NCI-H2227 treated with DMSO at 0.1 percent for 48 hours (cell line): ENCODE measurements around the gene OR6B3.
A peak's percentile ranks its signal among the peaks of the same experiment; 100 is the strongest.
"Not testable (repeated sequence)": the region's sequence is repeated elsewhere in the genome, so short reads cannot be mapped to it uniquely, and the experiment has no call there.

Experiments
- DNase-seq: peaks from one replicate; lab custom pipeline; 2025; lab: John Stamatoyannopoulos, UW

Gene OR6B3

DNA sequence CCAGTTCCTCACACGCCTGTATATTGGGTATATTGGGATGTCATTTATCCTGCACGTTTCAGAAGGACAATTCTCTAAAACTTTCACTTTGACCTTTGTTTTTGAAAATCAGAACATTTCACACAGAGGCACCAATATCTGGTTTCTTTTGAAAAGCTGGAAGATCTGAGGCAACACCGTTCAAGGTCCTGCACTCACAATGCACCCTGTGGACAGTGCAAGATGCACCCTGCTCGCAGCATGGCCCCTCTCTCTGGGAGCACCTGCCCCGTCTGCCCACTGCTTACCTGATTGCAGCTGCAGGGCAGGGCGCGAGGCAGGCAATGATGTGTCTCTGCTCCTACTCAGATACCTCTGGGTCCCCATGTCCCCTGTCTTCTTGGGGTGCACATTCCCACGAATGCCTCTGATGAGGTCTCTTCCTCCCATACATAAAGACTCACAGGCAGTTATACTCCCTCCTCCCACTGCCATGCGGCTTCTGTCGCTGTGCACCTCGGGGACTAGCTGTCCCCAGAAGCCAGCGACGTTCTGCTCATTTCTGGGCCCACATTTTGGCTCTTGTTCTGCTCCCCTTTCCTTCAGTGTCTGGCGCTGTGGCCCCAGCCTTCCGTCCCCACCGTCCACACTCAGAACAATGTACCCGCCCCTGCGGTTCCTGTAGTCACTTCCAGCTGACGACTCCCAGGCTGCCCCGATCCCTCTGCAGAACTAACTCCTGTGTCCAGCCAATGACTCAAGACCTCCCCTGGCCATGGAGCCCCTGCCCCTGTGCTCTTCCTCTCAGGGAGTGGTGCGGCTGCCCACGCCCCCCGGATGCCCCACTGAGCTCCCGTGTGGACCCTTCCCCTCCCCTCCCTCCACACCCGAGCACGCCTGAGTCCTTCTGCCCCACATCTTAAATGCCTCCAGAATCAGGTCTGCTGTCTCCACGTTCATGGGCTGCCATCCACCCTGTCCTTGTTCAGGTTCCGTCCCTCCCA lies at the start of gene OR6B3:
Gene OR6B3 (minus strand): TSS at position 349 of the 983 bp plus-strand sequence.
- no peak for DNase-seq

DNA sequence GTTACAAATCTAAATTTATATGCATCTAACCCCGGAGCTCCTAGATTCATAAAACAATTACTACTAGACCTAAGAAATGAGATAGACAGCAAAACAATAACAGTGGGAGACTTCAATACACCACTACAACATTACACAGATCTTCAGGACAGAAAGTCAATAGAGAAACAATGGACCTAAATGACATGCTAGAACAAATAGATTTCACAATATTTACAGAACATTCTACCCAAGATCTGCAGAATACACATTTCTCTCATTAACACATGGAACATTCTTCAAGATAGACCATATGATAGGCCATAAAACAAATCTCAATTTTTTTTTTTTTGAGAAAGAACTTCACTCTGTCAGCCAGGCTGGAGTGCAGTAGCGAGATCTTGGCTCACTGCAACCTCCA lies 45.0 kb upstream of the OR6B3 start:
- no peak for DNase-seq

DNA sequence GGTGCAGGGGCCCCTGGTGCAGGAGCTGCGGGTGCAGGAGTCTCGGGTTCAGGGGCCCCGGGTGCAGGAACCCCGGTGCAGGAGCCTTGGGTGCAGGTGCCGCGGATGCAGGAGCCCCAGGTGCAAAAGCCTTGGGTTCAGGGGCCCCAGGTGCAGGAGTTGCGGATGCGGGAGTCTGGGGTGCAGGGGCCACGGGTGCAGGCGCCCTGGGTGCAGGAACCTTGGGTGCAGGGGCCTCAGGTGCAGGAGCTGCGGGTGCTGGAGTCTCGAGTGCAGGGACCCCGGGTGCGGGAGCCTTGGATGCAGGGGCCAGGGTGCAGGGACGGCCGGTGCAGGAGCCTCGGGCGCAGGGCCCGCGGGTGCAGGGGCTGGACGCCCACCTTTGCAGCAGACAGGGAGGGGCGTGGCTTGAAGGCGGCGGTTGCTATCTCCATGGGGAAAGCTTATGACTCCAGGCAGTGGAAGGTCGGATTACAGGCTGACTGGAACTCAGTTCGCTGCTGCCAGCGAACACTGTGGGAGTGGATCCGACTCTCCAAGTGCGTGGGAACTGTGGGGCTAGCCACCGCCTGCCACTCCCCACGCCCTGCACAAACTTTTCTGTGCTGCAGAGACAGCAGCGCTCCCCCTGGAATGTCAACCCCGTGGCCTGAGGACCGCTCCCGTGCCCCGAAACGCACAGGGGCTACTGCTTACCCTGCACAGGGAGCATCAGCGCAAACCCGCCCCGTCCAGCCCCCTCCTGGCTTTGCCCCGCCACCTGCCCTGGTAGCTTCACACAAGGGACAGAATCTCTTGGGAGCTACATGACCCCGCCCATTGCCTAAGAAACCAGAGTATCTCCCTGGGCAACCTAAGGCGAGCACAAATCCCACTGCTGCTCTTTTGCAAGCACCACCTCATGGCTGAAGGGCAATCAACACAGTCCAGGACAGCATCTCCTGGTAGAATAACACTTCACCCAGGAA lies 42.5 kb upstream of the OR6B3 start:
- no peak for DNase-seq

DNA sequence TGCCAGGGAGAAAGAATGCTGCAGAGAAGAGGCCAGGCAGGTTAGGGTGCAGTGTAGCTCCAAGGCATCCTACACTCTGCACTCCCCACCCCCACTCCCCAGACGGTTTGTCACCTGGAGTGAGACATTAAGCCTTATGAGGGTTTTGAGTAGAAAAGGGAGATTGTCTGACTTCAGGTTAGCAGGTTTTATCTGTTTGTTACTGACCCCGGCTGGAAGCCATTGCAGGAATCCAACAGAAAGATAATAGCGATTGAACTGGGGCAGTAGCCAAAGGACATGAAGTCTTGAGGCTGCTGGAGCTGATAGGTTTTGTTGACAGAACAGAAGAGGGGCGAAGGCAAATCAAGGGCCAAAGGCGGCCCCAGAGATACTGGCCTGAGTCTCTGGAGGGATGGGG lies 36.0 kb upstream of the OR6B3 start:
- DNase-seq, result no peak

DNA sequence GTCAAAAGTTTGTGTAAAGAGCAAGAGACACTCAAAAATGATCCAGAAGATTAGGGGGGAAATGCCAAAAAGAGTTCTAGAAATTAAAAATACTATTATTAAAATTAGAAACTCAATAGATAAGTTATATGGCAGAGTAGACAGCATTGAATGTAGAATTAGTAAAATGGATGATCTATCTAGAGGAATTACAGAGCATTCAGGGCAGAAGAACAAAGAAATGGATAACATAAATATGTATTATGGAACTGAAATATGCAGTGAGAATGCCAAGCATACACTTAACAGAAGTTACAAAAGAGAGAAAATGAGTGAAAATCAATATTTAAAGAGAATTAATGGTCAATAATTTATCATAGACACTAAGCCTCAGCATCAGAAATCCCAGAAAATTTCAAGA lies 33.2 kb upstream of the OR6B3 start:
- no peak for DNase-seq

DNA sequence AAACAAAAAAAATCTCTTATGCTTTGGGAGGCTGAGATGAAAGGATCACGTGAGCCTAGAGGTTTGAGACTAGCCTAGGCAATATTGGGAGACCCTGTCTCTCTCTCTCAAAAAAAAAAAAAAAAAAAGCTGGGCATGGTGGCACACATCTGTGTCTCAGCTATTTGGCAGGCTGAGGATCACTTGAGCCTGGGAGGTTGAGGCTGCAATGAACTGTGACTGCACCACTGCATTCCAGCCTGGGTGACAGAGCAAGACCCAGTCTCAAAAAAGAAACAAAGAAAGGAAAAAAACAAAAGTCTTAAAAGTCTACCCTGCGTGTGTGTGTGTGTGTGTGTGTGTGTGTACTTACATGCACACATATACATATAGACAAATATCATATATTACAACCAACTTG lies 25.3 kb upstream of the OR6B3 start:
- no peak for DNase-seq

DNA sequence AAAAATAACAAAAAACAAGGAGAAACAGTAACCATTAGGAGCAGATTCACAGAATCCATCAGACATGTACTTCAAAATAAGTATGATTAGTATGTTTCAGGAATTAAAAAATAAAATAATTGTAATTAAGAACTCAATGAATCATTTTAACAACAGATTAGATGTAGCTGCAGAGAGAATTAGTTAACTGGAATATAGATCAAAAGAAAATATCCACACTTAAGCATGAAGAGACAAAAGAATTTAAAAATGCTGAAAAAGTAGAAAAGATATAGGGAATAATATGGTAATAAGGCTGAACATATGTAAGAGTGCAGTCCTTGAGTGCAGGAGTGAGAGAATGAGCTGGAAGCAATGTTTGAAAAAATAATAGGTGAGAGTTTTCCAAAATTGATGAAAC lies 24.1 kb upstream of the OR6B3 start:
- DNase-seq, result no peak

DNA sequence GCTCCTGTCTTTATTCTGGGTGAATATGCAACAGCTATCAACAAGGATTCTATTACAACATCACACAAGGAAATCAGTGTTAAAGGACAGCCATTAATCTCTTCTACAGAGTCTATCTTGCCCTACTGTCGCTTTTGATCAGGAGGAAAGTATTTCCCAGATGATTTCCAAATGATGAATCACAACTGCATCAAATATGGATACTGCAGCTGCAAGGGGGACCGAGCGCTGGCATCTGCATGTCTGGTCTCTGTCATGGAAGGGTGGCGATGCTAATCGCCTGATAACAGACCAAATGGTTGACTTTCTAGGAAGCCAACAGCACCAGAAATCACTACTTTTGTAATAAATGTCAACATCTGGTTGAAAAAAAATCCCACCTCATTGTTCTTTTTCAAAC lies 21.2 kb upstream of the OR6B3 start:
- no peak for DNase-seq

DNA sequence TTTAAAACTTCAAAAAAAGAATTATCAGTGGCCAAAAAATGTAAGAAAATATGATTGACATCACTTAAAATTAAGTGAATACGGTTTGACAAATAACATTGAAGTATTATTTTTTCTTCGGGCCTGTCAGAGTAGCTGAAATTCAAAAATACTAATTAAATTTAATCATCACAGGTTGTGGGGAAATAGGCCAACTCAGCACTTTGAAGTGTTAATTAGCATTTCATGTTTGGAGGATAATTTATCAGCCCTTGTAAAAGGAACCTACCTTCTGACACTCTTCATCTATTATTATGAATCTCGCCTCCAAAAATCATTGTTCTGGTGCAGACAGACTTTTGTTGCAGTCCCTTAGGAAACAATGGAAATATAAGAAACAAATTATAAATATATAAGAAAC lies 17.6 kb upstream of the OR6B3 start:
- no peak for DNase-seq

DNA sequence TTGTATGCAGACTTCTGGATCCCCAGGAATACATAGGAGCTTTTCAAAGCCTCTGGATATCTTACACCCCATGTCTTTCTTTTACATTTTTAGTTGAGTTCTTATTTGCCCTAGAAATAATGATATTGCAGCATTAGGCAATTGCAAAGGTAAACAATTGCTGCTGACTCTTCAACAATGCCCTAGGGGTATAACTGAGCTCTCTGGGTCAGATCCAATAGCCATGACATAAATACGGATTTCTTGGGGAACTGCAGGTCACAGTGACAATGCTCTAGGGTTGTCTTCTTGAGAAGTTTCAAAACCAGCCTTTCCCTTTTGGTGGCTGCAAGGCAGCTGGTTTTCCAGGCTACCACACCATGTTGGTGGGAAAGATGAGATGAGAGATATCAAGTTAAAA lies 16.5 kb upstream of the OR6B3 start:
- DNase-seq, result no peak

DNA sequence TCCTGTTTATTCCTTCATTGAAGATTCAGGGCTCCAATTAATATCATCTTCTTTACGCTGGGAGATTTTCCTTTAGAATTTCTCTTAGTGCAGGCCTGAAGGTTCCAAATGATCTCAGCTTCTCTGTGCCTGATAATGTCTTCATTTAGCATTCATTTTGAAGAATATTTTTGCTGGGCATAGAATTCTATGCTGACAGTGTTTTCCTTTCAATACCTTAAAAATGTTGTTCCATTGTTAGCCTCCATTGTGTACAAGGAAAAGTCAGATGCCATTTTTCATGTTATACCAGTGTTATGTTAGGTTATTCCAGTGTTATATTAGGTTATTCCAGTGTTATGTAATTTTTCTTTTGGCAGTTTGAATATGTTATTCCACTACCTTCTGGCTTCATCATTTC lies 14.9 kb upstream of the OR6B3 start:
- no peak for DNase-seq

DNA sequence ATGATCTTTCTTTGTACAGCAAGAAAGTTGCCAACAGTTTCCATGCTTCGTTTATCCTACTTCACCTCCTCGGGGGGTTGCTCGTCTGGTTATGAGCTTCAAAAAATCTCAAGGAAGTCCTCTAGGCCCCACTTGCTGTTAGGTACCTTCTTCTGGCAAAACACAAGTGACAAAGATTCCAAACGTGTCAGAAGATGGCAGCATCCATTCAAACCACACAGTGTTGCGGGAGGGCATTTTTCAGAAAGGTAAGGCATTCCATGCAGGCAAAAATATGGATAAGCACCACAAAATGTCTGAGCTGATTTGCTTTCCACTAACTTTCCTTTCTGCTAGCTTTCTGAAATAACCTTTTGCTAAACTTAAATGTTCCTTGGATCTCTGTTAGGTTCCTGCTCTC lies 13.2 kb upstream of the OR6B3 start:
- no peak for DNase-seq

DNA sequence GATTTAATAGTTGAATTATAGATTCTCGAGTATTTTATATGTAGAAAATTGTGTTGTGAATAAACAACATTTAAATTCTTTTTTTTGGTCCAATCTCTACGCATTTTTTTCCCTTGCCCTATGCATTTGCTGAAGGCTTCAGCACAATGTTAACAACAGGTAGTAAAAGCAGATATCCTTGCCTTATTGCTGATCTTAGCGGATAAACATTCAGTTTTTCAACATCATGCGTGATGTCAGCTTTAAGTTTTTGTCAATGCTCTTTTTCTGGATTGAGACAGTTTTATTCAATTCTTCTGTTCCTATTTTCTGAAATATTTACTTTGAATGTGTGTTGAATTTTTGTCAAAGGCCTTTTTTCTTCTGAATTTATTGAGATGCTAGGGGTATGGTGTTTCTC lies 11.6 kb upstream of the OR6B3 start:
- no peak for DNase-seq

DNA sequence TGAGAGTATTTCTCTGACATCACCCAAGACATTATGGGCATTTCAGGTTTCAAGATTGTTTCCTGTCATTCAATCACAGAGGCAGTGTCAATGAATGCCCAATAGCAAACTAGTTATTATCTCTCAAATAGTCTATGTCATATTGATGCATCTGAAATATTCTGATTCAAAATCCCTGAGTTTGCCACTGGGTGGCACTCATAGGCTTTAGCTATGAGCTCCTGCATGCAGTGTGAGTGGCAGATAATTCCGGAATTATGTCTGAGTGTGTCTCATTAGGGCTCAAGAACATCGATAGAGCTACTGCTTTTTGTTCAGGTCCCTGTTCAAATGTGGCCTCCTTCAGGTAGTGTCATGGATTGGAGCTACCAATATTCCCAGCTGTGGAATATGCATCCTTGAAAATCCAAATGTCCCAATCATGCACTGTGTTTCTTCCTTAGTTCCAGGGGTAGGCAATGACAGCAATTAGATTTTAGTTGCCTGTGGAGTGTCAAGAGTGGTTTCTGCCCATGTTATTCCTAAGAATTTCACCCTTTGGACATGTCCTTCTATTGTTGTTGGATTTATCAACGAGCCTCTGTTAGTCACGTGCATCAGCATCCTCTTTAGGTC lies 7.8 kb upstream of the OR6B3 start:
- peak; percentile 60 for DNase-seq

DNA sequence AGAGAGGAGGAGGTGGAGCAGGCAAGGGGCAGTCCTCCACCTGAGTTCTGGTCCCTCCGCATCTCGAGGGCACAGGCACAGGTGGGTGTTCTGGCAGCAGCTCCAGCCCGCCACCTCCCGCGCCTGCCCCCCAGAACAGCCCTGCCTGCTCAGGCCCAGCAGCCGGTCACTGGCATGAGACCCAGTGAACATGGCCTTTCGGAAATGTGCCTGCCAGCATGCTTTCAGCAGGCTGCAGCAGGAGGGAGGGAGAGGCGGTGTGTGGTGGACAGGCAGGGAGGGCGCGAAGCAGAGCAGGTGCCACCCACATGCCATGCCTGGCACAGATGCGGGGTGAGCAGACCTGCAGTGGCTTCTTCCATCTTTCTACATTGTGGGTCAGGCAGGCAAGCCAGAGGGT lies 3.4 kb upstream of the OR6B3 start:
- no peak for DNase-seq

DNA sequence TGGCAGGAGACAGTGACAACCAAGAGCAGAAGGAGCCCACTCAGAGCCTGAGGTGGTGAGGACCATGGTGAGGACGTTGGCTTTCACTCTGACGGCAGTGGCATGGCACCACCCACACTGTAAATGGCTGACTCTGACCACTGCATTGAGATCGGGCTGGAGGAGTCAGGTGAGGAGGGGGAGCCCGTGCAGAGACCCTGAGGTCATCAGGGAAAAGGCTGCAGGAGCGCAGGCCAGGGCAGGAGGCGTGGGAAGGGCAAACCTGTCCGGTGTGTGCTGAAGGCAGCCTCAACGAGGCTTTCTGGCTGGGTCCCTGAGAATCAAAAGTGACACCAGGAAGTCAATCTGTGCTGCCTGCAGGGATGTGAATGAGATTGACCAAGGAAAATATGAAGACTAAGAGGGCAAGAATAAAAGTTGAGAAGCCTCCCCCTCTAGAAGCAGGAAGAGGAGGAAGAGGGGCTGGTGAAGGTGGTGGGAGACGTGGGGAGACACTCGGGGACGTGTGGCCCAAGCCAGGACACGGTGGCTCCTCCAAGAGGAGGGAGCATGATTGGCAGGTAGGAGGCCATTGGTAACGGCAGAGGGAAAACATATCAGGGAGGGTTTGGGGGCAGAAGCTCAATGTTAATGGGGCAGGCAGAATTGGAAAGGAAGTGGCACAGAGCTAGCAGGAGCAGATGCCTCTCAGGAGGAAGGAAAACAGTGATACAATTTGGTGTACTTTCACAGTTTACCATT lies 2.0 kb upstream of the OR6B3 start:
- DNase-seq, result no peak

DNA sequence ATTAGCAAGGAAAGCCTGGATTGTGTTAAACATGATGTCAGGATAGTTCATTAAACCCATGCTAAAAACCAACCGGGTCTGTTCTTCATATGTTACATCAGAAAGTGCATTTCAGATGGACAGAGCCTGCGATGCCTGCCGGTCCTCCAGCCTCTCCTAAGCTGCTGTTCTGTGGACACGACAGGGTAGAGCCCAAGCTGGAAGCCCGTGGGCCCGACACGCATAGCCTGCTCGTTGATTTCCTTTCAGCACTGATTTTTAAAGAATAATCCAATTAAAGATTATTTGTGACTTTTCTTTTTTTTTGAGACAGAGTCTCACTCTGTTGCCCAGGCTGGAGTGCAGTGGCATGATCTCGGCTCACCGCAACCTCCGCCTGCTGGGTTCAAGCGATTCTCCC lies 797 bp downstream of the OR6B3 start:
- no peak for DNase-seq

DNA sequence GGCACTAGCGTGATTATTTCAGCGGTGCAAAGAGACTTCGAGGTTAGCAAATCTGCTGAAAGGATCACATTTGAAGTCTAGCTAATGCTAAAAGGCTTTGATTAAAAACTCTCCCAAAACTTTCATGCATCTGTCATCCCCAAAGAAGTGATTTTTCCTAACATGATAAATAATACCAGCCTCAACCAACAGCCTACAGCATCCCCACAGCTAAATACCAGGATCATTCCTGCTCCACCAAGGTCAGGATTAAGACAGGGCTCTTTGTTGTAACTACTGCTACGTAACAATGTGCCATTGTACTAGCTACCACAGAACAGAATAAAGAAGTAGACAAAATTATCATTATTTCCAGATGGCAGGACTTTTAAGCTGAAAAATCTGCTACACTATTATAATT lies 1.6 kb downstream of the OR6B3 start:
- DNase-seq, result no peak

DNA sequence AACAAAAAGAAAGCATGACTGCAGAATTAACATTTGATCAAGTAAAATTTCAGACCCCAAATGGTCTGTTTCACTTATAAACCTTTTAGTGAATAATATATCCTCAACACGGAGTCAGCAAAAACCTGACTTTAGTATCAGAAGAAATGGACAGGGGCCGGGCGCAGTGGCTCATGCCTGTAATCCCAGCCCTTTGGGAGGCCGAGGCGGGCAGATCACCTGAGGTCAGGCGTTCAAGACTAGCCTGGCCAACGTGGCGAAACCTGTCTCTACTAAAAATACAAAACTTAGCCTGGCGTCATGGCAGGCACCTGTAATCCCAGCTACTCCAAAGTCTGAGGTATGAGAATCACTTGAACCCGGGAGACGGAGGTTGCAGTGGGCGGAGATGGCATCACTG lies 3.0 kb downstream of the OR6B3 start:
- DNase-seq, result no peak

DNA sequence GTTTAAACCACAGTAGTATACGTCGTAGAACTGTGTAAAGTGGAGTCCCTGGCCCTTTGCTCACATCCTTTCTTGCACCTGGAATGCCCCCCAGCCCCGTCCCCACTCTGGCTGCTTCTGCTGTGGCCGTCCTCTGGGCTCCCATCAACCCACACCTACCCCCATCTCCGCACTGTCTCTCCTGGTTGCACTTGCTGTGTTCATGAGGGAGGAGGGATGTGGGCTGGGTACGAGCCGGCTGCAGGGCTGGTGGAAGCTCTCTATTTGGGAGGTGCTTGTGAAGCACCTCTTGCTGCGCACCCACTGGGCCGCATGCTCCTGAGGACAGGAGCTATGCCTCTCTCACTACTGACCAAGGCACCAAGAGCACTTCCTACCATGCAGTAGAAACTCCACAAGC lies 5.1 kb downstream of the OR6B3 start:
- no peak for DNase-seq

DNA sequence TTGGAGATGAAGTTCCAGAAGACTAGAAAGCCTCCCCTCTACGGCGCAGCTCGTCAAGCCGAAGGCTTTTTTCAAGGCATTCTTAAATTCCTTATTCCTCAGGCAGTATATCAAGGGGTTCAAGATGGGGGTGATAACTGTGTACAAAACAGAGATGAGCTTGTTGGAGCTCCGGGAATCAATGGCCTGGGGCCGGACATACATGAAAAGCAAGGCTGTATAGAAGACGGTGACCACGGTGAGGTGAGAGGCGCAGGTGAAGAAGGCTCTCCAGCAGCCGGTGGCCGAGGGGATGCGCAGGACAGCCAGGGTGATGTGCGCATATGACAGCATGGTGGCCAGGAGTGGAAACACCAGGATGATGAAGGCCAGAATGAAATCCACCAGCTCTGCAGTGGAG lies 8.2 kb downstream of the OR6B3 start:
- DNase-seq, result no peak

DNA sequence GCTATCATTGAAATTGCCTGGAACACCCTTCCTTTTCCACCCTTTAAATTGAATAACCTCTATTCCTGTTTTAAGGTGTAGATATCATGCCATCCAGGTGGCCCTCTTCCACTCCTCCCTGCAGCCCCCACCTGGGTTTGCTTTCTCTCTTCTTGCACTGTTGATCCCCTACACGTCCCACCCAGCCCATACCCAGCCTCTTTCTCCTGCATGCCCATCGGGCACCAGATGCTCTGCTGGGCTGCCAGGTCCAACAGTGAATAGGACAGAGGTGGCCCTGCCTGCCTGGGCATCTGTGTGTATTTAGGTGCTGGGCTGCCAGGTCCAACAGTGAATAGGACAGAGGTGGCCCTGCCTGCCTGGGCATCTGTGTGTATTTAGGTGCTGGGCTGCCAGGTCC lies 9.2 kb downstream of the OR6B3 start:
- DNase-seq, result not testable (repeated sequence)
